Activated naive CD4-positive, alpha-beta T cell treated with anti-CD3 and anti-CD28 coated beads for 36 hours (primary cell): ENCODE measurements around the gene FASN. TPM values are rescaled to one million over a fixed set of nuclear protein-coding genes. Genes with fewer than 3 reads are reported as not detected.

Experiments
- CTCF ChIA-PET: fragments of 350-600 bp; sonication (Branson Sonifier 250); formaldehyde crosslinking; loops from one replicate; lab custom pipeline; 2021; ENCODE audit warnings: antibody characterized with exemption; lab: Charles Lee
- DNase-seq: peaks from one replicate; pipeline ENCODE4 v3.0.0-alpha.2; 2020
- H3K27ac Mint-ChIP-seq: one replicate; pipeline ENCODE4 v1.8.0; 2021; ENCODE audit warnings: mild to moderate bottlenecking, mixed read lengths
- H3K27me3 Mint-ChIP-seq: one replicate; pipeline ENCODE4 v1.8.0; 2021; ENCODE audit warnings: low read depth, mixed read lengths
- H3K36me3 Mint-ChIP-seq: one replicate; pipeline ENCODE4 v1.8.0; 2021; ENCODE audit warnings: low read depth, mixed read lengths
- H3K4me1 Mint-ChIP-seq: one replicate; pipeline ENCODE4 v1.8.0; 2021; ENCODE audit warnings: low read depth, mixed read lengths
- H3K4me3 Mint-ChIP-seq: one replicate; pipeline ENCODE4 v1.8.0; 2021; ENCODE audit warnings: mild to moderate bottlenecking, moderate library complexity, mixed read lengths
- H3K9me3 Mint-ChIP-seq: one replicate; pipeline ENCODE4 v1.8.0; 2021; ENCODE audit warnings: mixed read lengths
- intact Hi-C: fragments of 100-400 bp; cut with micrococcal nuclease; formaldehyde crosslinking; loops from one replicate; pipeline ENCODE4 v1.15.1; 2023
- total RNA-seq, 2 experiments: library from RNA; stranded (reverse); gene quantifications; one replicate each; pipeline ENCODE4 v1.2.3, GENCODE V29; 2021

FASN gene
- total RNA-seq, 2 experiments from 2014 or later = 183 to 195 TPM

DNA sequence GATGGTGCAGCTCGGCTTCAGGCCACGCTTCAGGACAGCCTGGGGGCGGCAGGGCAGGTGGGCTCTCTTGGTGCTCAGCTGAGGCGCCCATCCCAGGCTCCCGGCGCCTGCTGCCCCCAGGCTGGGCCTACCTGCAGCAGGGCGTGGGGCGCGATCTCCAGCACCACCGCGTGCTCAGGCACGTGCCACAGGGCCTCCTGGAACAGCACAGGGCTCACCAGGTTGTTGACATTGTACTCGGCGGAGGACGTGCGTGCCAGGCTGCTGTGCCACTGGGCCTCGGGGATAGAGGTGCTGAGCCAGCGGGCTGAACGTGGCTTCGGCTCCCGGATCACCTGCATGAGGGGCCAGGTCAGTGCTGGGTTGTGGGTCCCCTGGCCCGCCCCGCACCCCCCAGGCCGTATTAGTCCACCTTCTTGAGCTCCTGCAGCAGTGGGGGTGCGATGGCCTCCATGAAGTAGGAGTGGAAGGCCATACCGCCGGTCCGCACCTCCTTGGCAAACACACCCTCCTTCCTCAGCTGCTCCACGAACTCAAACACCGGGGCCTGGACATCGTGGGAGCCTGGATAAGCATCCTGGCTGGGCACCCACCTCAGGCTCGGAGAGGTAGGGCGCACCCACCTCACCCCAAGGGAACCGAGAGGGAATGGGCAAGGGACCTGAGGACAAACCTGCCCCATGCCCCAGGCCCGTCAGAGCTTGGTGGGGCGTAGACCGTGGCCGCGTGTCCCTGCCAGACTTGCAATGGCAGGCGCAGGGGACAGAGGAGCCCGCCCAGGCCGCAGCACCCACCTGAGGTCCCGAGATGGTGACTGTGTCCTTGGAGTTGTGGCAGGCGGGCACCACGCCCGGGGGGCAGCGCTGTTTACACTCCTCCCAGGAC is 9.0 kb downstream of the FASN start:
- CTCF ChIA-PET = interaction anchor here (0.6 kb wide), 1 partner anchor 231 kb away, joined by 3 read pairs; no protein-coding TSS in a partner anchor
- Mint-ChIP-seq H3K4me1 (no peaks in the 10 kb centered on the region), H3K4me3 (no peak overlapping the region), H3K27ac (no peak overlapping the region), H3K36me3 (peaks cover 18% of the 10 kb centered on the region), H3K27me3 (no peaks in the 10 kb centered on the region), H3K9me3 (no peaks in the 10 kb centered on the region)
- no peak for DNase-seq
- intact Hi-C loops = no loop called here

DNA sequence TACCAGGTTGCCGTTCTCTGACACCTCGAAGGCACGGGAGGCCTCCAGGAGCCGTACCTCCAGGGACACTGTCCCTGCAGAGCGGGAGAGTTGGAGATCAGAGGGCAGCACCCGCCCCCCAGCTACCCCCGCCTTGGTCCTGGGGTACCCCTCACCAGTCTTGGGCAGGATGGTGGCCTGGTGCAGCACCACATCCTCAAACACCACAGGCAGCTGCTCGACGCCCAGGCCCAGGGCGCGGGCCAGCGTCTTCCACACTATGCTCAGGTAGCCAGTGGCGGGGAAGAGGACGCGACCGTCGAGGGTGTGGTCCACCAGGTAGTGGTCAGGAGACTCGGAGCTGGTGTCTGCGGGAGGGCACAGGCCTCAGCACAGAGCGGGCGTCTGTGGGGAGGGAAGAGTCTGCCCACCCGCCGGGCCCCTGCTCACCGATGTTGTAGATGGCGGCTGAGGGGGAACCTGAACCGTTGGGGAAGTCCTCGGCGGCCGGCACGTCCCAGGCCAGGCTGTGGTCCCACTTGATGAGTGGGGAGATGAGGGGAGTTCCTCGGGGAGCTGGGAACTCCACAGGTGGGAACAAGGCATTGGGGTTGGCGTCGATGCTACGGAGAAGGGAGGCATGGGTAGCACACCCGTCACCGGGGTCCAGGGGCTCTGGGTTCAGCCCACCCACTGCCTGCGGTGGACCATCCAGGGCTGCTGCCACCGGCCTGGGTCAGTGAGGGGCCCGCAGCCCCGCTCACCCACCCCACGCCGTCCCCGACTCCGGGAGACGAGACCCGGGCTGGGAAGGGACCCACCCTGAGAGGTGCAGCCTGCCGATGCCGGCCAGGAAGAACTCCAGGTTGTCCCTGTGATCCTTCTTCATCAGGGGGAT is 9.8 kb downstream of the FASN start:
- Mint-ChIP-seq H3K27me3 (no peaks in the 10 kb centered on the region), H3K4me1 (no peaks in the 10 kb centered on the region), H3K9me3 (no peaks in the 10 kb centered on the region), H3K36me3 (peaks cover 20% of the 10 kb centered on the region), H3K4me3 (no peak overlapping the region), H3K27ac (no peak overlapping the region)
- CTCF ChIA-PET = no interaction called here
- no peak for DNase-seq
- intact Hi-C loops = no loop called here

GRCh38 chr17:82086941-82087906 is 10.8 kb downstream of the FASN start:
- H3K4me1 Mint-ChIP-seq = no peaks in the 10 kb centered on the region
- CTCF ChIA-PET = no interaction called here
- DNase-seq = no peak
- H3K27ac Mint-ChIP-seq = no peak overlapping the region
- no peaks in the 10 kb centered on the region for H3K9me3 Mint-ChIP-seq
- H3K27me3 Mint-ChIP-seq = no peaks in the 10 kb centered on the region
- peaks cover 25% of the 10 kb centered on the region for H3K36me3 Mint-ChIP-seq
- H3K4me3 Mint-ChIP-seq = no peak overlapping the region
- intact Hi-C loops = no loop called here

GRCh38 chr17:82085931-82086764 is 11.9 kb downstream of the FASN start:
- DNase-seq = no peak
- Mint-ChIP-seq H3K4me1 (no peaks in the 10 kb centered on the region), H3K27me3 (no peaks in the 10 kb centered on the region), H3K36me3 (peaks cover 30% of the 10 kb centered on the region), H3K4me3 (no peak overlapping the region), H3K27ac (no peak overlapping the region), H3K9me3 (no peaks in the 10 kb centered on the region)
- intact Hi-C loops = no loop called here
- CTCF ChIA-PET = no interaction called here

- DNase-seq = no peak
- CTCF ChIA-PET = no interaction called here
- H3K4me3 Mint-ChIP-seq = no peak overlapping the region
- intact Hi-C loops = no loop called here
- H3K4me1 Mint-ChIP-seq = no peaks in the 10 kb centered on the region
- H3K27ac Mint-ChIP-seq = no peak overlapping the region
- H3K36me3 Mint-ChIP-seq = peaks cover 26% of the 10 kb centered on the region
- no peaks in the 10 kb centered on the region for H3K9me3 Mint-ChIP-seq
- H3K27me3 Mint-ChIP-seq = no peaks in the 10 kb centered on the region
Measured at GRCh38 chr17:82085031-82085861, 12.8 kb downstream of the FASN start.

- Mint-ChIP-seq H3K4me3 (no peak overlapping the region), H3K9me3 (no peaks in the 10 kb centered on the region), H3K27ac (no peak overlapping the region), H3K27me3 (no peaks in the 10 kb centered on the region), H3K4me1 (no peaks in the 10 kb centered on the region), H3K36me3 (peaks cover 32% of the 10 kb centered on the region)
- CTCF ChIA-PET = no interaction called here
- intact Hi-C loops = no loop called here
- DNase-seq = no peak
Measured at GRCh38 chr17:82084373-82085030, 13.5 kb downstream of the FASN start.

GRCh38 chr17:82083533-82084359 is 14.3 kb downstream of the FASN start:
- Mint-ChIP-seq H3K4me1 (no peaks in the 10 kb centered on the region), H3K27ac (no peak overlapping the region), H3K4me3 (no peak overlapping the region), H3K27me3 (no peaks in the 10 kb centered on the region), H3K36me3 (peaks cover 36% of the 10 kb centered on the region), H3K9me3 (no peaks in the 10 kb centered on the region)
- intact Hi-C loops = no loop called here
- CTCF ChIA-PET = no interaction called here
- no peak for DNase-seq

- no peaks in the 10 kb centered on the region for H3K27me3 Mint-ChIP-seq
- no peak overlapping the region for H3K4me3 Mint-ChIP-seq
- H3K27ac Mint-ChIP-seq = no peak overlapping the region
- CTCF ChIA-PET = no interaction called here
- peaks cover 35% of the 10 kb centered on the region for H3K36me3 Mint-ChIP-seq
- no peak for DNase-seq
- intact Hi-C loops = no loop called here
- no peaks in the 10 kb centered on the region for H3K9me3 Mint-ChIP-seq
- H3K4me1 Mint-ChIP-seq = no peaks in the 10 kb centered on the region
Measured at GRCh38 chr17:82083009-82083408, 15.0 kb downstream of the FASN start.

GRCh38 chr17:82082456-82082855 is 15.6 kb downstream of the FASN start:
- H3K27me3 Mint-ChIP-seq = no peaks in the 10 kb centered on the region
- H3K36me3 Mint-ChIP-seq = peaks cover 34% of the 10 kb centered on the region
- no peak overlapping the region for H3K27ac Mint-ChIP-seq
- CTCF ChIA-PET = no interaction called here
- intact Hi-C loops = no loop called here
- H3K9me3 Mint-ChIP-seq = no peaks in the 10 kb centered on the region
- DNase-seq = no peak
- no peak overlapping the region for H3K4me3 Mint-ChIP-seq
- H3K4me1 Mint-ChIP-seq = no peaks in the 10 kb centered on the region

DNA sequence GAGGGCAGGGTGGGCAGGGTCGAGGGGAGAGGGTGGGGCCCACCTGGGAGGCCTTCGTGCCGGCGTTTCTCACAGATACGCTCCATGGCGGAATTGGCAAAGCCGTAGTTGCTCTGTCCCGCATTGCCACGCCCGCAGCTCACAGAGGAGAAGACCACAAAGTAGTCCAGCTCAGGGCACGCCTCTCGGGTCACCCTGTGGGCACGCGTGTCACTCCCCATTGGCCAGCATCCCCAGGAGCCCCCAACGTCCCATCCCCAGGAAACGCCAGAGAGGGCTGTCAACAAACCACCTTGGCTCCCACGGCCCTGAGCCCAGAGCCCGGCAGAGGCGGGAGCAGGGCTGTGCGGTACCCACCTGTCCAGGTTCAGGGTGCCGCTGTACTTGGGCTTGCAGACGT is 16.1 kb downstream of the FASN start:
- no peak for DNase-seq
- H3K4me1 Mint-ChIP-seq = no peaks in the 10 kb centered on the region
- no peak overlapping the region for H3K27ac Mint-ChIP-seq
- CTCF ChIA-PET = no interaction called here
- no peaks in the 10 kb centered on the region for H3K9me3 Mint-ChIP-seq
- H3K27me3 Mint-ChIP-seq = no peaks in the 10 kb centered on the region
- H3K4me3 Mint-ChIP-seq = no peak overlapping the region
- peaks cover 34% of the 10 kb centered on the region for H3K36me3 Mint-ChIP-seq
- intact Hi-C loops = no loop called here
